ENCODE results near the gene MRPL54. TPM values are rescaled to one million over a fixed set of nuclear protein-coding genes. Genes with fewer than 3 reads are reported as not detected.

The MRPL54 gene
- polyA plus RNA-seq, 1 donor (not counting 4 experiments of a cell fraction or from before 2014, with no cell fraction given) = 27.0 TPM

GRCh38 chr19:3751236-3751635, 11.2 kb upstream of the MRPL54 start:
- FAIRE-seq = no peak
- Histone ChIP-seq H3K9me3 (ENCODE audit: control insufficient read depth, low read depth, low read length) (no peaks in the 10 kb centered on the region), H3K79me2 (ENCODE audit: control insufficient read depth, insufficient read depth, low read length) (no peaks in the 10 kb centered on the region), H3K9me1 (ENCODE audit: control insufficient read depth, extremely low read depth, insufficient read depth, low read length) (no peaks in the 10 kb centered on the region), H3K4me2 (ENCODE audit: control insufficient read depth, extremely low read depth, insufficient read depth, low read depth, low read length) (no peak overlapping the region), H2AFZ (ENCODE audit: control insufficient read depth, low read length) (no peak overlapping the region), H3K4me1 (ENCODE audit: control insufficient read depth, extremely low read depth, insufficient read depth, low read length) (no peaks in the 10 kb centered on the region), H3K27ac (ENCODE audit: control insufficient read depth, insufficient read depth, low read length) (no peak overlapping the region), H3K27me3 (ENCODE audit: control insufficient read depth, extremely low read depth, insufficient read depth, low read length) (no peaks in the 10 kb centered on the region), H3K9ac (ENCODE audit: control insufficient read depth, extremely low read depth, insufficient read depth, low read length) (no peak overlapping the region), H4K20me1 (ENCODE audit: control insufficient read depth, extremely low read depth, insufficient read depth, low read length) (no peaks in the 10 kb centered on the region), H3K4me3 (ENCODE audit: control insufficient read depth in 2 of 3, extremely low read depth in 1 of 3, insufficient read depth in 2 of 3, low read depth in 1 of 3, low read length in 3 of 3) (no peak overlapping the region), H3K36me3 (ENCODE audit: control insufficient read depth in 2 of 2, extremely low read depth in 1 of 2, insufficient read depth in 2 of 2, low read length in 2 of 2) (peaks cover 3 to 10% of the 10 kb centered on the region in 2 experiments)
- DNase-seq (ENCODE audit: low read depth, low spot score) = no peak
- TF ChIP-seq EZH2 (IDR thresholded peaks at IDR 0.05; ENCODE audit: low read length) (no peak), CTCF (optimal IDR thresholded peaks at IDR 0.05 in 1 of 3, IDR thresholded peaks at IDR 0.05 in 1 of 3, conservative IDR thresholded peaks at IDR 0.05 in 1 of 3; ENCODE audit: extremely low read depth in 1 of 3, insufficient read depth in 2 of 3, low read length in 3 of 3) (no peak)
- dilution Hi-C loops (cut with MboI; ENCODE audit: extremely low pct_ligation_motif_present, low sequenced_read_pairs) = no loop called here

- Histone ChIP-seq H3K27me3 (ENCODE audit: control insufficient read depth, extremely low read depth, insufficient read depth, low read length) (no peaks in the 10 kb centered on the region), H2AFZ (ENCODE audit: control insufficient read depth, low read length) (no peak overlapping the region), H3K9me3 (ENCODE audit: control insufficient read depth, low read depth, low read length) (no peaks in the 10 kb centered on the region), H3K79me2 (ENCODE audit: control insufficient read depth, insufficient read depth, low read length) (no peaks in the 10 kb centered on the region), H4K20me1 (ENCODE audit: control insufficient read depth, extremely low read depth, insufficient read depth, low read length) (no peaks in the 10 kb centered on the region), H3K9ac (ENCODE audit: control insufficient read depth, extremely low read depth, insufficient read depth, low read length) (no peak overlapping the region), H3K9me1 (ENCODE audit: control insufficient read depth, extremely low read depth, insufficient read depth, low read length) (no peaks in the 10 kb centered on the region), H3K27ac (ENCODE audit: control insufficient read depth, insufficient read depth, low read length) (no peak overlapping the region), H3K4me2 (ENCODE audit: control insufficient read depth, extremely low read depth, insufficient read depth, low read depth, low read length) (no peak overlapping the region), H3K36me3 (ENCODE audit: control insufficient read depth in 2 of 2, extremely low read depth in 1 of 2, insufficient read depth in 2 of 2, low read length in 2 of 2) (peaks cover 3 to 10% of the 10 kb centered on the region in 2 experiments), H3K4me1 (ENCODE audit: control insufficient read depth, extremely low read depth, insufficient read depth, low read length) (no peaks in the 10 kb centered on the region), H3K4me3 (ENCODE audit: control insufficient read depth in 2 of 3, extremely low read depth in 1 of 3, insufficient read depth in 2 of 3, low read depth in 1 of 3, low read length in 3 of 3) (no peak overlapping the region)
- TF ChIP-seq EZH2 (IDR thresholded peaks at IDR 0.05; ENCODE audit: low read length) (no peak), CTCF (optimal IDR thresholded peaks at IDR 0.05 in 1 of 3, IDR thresholded peaks at IDR 0.05 in 1 of 3, conservative IDR thresholded peaks at IDR 0.05 in 1 of 3; ENCODE audit: extremely low read depth in 1 of 3, insufficient read depth in 2 of 3, low read length in 3 of 3) (no peak)
- FAIRE-seq (no peak), DNase-seq (ENCODE audit: low read depth, low spot score) (no peak)
- dilution Hi-C loops (cut with MboI; ENCODE audit: extremely low pct_ligation_motif_present, low sequenced_read_pairs) = no loop called here
Measured at GRCh38 chr19:3752492-3752891, 10.0 kb upstream of the MRPL54 start.

All from keratinocyte (primary cell).